ENCODE data around the gene ZNF197. TPM values are rescaled to one million over a fixed set of nuclear protein-coding genes. Genes with fewer than 3 reads are reported as not detected.
A peak's percentile ranks its signal among the peaks of the same experiment; 100 is the strongest.

Gene ZNF197
- total RNA-seq, 1 donor: 17.7 TPM

- H3K4me3 ChIP-seq (ENCODE audit: insufficient read depth, low read length): peak within 1 kb of the TSS; percentile 86
- TF ChIP-seq, protein P1, sequence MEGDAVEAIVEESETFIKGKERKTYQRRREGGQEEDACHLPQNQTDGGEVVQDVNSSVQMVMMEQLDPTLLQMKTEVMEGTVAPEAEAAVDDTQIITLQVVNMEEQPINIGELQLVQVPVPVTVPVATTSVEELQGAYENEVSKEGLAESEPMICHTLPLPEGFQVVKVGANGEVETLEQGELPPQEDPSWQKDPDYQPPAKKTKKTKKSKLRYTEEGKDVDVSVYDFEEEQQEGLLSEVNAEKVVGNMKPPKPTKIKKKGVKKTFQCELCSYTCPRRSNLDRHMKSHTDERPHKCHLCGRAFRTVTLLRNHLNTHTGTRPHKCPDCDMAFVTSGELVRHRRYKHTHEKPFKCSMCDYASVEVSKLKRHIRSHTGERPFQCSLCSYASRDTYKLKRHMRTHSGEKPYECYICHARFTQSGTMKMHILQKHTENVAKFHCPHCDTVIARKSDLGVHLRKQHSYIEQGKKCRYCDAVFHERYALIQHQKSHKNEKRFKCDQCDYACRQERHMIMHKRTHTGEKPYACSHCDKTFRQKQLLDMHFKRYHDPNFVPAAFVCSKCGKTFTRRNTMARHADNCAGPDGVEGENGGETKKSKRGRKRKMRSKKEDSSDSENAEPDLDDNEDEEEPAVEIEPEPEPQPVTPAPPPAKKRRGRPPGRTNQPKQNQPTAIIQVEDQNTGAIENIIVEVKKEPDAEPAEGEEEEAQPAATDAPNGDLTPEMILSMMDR (IDR thresholded peaks at IDR 0.05; ENCODE audit: extremely low read depth, low read depth, low read length): no peak
- peak within 1 kb of the TSS; percentile 94 for H3K4me2 ChIP-seq (ENCODE audit: insufficient read depth, low read length)
- H3K9me3 ChIP-seq (ENCODE audit: low read depth, low read length): no peaks in the 10 kb centered on the region
- H3K27me3 ChIP-seq (ENCODE audit: insufficient read depth, low read length): no peaks in the 10 kb centered on the region
- peak; percentile 96 for DNase-seq (ENCODE audit: insufficient read length, low spot score, missing footprints)
- H3K36me3 ChIP-seq (ENCODE audit: insufficient read depth, low read length): no peaks in the 10 kb centered on the region
- peak within 1 kb of the TSS; percentile 79 for H3K27ac ChIP-seq (ENCODE audit: low read depth, low read length)
- H4K20me1 ChIP-seq (ENCODE audit: insufficient read depth, low read length): no peaks in the 10 kb centered on the region
- H2AFZ ChIP-seq (ENCODE audit: low read length): peak within 1 kb of the TSS; percentile 98
- H3K79me2 ChIP-seq (ENCODE audit: insufficient read depth, low read length): no peaks in the 10 kb centered on the region
- H3K4me1 ChIP-seq (ENCODE audit: insufficient read depth, low read length): peaks cover 16% of the 10 kb centered on the region
Observed at GRCh38 chr3:44584646-44585501, 40.0 kb upstream of the ZNF197 start, which contains the start of gene ZNF660. ZNF660 (plus strand) TSS chr3:44584964; CDS start chr3:44594194, 9,230 bp downstream.

GRCh38 chr3:44596621-44597020 is 28.2 kb upstream of the ZNF197 start:
- DNase-seq (ENCODE audit: insufficient read length, low spot score, missing footprints): no peak

DNA sequence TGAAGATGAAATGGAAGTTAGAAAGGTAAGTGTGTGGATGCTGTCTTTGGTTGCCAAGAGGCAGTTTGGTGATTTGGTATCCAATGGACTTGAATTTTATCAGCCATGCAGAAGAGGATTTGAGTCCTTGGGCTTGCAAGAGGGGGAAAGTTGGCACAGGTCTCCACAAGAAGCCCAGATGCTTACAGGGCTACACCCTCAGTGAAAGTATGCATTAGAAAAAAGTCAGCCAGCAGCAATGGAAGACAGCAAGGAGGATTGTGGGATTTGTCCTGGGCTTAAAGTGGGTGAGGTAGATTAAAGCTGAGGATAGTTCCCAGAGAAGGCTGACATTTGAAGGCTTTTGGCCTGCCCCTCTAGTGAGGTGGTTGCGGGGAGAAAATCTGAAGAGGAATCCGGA is 23.1 kb upstream of the ZNF197 start:
- H2AFZ ChIP-seq (ENCODE audit: low read length): no peak overlapping the region
- no peaks in the 10 kb centered on the region for H3K79me2 ChIP-seq (ENCODE audit: insufficient read depth, low read length)
- no peak overlapping the region for H3K4me3 ChIP-seq (ENCODE audit: insufficient read depth, low read length)
- H3K4me1 ChIP-seq (ENCODE audit: insufficient read depth, low read length): no peaks in the 10 kb centered on the region
- TF ChIP-seq, protein P1 (IDR thresholded peaks at IDR 0.05; ENCODE audit: extremely low read depth, low read depth, low read length): no peak
- no peak for DNase-seq (ENCODE audit: insufficient read length, low spot score, missing footprints)
- no peak overlapping the region for H3K27ac ChIP-seq (ENCODE audit: low read depth, low read length)
- H3K36me3 ChIP-seq (ENCODE audit: insufficient read depth, low read length): no peaks in the 10 kb centered on the region
- no peaks in the 10 kb centered on the region for H4K20me1 ChIP-seq (ENCODE audit: insufficient read depth, low read length)
- H3K27me3 ChIP-seq (ENCODE audit: insufficient read depth, low read length): no peaks in the 10 kb centered on the region
- no peak overlapping the region for H3K4me2 ChIP-seq (ENCODE audit: insufficient read depth, low read length)
- no peaks in the 10 kb centered on the region for H3K9me3 ChIP-seq (ENCODE audit: low read depth, low read length)

More at GRCh38 chr3:44596621-44597020, 28.2 kb upstream of the ZNF197 start:
- no peak overlapping the region for H3K27ac ChIP-seq (ENCODE audit: low read depth, low read length)
- no peaks in the 10 kb centered on the region for H3K79me2 ChIP-seq (ENCODE audit: insufficient read depth, low read length)
- no peak overlapping the region for H3K4me3 ChIP-seq (ENCODE audit: insufficient read depth, low read length)
- no peaks in the 10 kb centered on the region for H3K27me3 ChIP-seq (ENCODE audit: insufficient read depth, low read length)
- TF ChIP-seq, protein P1 (IDR thresholded peaks at IDR 0.05; ENCODE audit: extremely low read depth, low read depth, low read length): no peak
- no peaks in the 10 kb centered on the region for H3K4me1 ChIP-seq (ENCODE audit: insufficient read depth, low read length)
- H2AFZ ChIP-seq (ENCODE audit: low read length): no peak overlapping the region
- H4K20me1 ChIP-seq (ENCODE audit: insufficient read depth, low read length): no peaks in the 10 kb centered on the region
- H3K9me3 ChIP-seq (ENCODE audit: low read depth, low read length): peaks cover 30% of the 10 kb centered on the region
- no peak overlapping the region for H3K4me2 ChIP-seq (ENCODE audit: insufficient read depth, low read length)
- peaks cover 9% of the 10 kb centered on the region for H3K36me3 ChIP-seq (ENCODE audit: insufficient read depth, low read length)

- no peak overlapping the region for H3K27ac ChIP-seq (ENCODE audit: low read depth, low read length)
- no peak overlapping the region for H3K4me3 ChIP-seq (ENCODE audit: insufficient read depth, low read length)
- no peaks in the 10 kb centered on the region for H3K4me1 ChIP-seq (ENCODE audit: insufficient read depth, low read length)
- no peak overlapping the region for H2AFZ ChIP-seq (ENCODE audit: low read length)
- H4K20me1 ChIP-seq (ENCODE audit: insufficient read depth, low read length): no peaks in the 10 kb centered on the region
- DNase-seq (ENCODE audit: insufficient read length, low spot score, missing footprints): no peak
- TF ChIP-seq, protein P1 (IDR thresholded peaks at IDR 0.05; ENCODE audit: extremely low read depth, low read depth, low read length): no peak
- H3K79me2 ChIP-seq (ENCODE audit: insufficient read depth, low read length): no peaks in the 10 kb centered on the region
- no peak overlapping the region for H3K4me2 ChIP-seq (ENCODE audit: insufficient read depth, low read length)
- H3K27me3 ChIP-seq (ENCODE audit: insufficient read depth, low read length): no peaks in the 10 kb centered on the region
- H3K9me3 ChIP-seq (ENCODE audit: low read depth, low read length): no peaks in the 10 kb centered on the region
- no peaks in the 10 kb centered on the region for H3K36me3 ChIP-seq (ENCODE audit: insufficient read depth, low read length)
Observed at GRCh38 chr3:44612678-44613077, 12.2 kb upstream of the ZNF197 start.
